ENCODE results near the gene ITGB3. TPM values are rescaled to one million over a fixed set of nuclear protein-coding genes. Genes with fewer than 3 reads are reported as not detected.

The ITGB3 gene
- polyA plus RNA-seq, 1 donor = 10.9 TPM

DNA sequence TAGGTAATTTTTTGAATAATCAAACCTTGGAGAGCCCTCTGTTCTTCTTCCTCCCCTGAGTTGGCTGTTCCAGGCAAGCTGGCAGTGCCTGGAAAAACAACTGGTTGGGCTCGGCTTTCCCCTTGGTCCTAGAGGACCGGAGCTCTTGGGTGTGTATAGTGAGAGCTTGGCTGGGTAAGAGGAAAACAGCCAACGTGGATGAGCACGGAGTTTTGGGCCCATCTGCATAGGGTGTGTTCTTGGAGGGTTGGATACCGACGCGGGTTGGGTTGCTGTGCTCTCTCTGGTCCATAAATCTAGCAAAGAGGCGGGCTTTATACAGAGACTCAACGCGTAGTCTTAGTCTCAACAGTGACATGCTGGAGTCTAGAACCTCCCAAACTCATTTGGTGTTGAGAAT lies 23.2 kb downstream of the ITGB3 start:
- peak; percentile 74 for DNase-seq

DNA sequence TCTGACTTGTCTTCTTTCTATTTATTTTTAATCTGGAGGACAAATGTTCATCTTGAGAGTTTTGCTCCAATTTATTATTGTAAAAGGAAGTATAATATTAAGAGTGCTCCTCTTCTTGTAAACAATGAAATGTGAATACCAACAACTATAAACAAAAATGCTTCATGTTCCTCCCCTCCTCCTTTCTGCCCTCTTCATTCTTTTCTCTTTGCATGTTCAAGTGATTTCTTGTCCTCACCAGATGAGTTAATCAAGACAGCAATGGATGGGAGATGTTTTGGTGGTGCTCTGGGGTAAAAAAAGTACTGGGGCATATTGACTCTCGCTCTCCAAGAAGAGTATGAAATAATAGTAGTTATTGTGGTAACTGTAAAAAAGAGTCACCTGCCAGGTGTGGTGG lies 24.3 kb downstream of the ITGB3 start:
- DNase-seq = no peak

DNA sequence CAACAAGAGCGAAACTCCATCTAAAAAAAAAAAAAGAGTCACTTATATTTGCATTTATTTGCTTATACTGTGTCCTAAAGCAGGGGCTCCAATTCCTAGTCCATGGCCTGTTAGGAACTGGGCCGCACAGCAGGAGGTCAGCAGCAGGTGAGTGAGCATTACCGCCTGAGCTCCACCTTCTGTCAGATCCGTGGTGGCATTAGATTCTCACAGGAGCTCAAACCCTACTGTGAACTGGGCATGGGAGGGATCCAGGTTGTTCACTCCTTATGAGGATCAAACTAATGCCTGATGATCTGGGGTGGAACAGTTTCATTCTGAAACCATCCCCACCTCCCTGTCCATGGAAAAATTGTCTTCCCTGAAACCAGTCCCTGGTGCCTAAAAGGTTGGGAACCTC lies 24.9 kb downstream of the ITGB3 start:
- DNase-seq = no peak

DNA sequence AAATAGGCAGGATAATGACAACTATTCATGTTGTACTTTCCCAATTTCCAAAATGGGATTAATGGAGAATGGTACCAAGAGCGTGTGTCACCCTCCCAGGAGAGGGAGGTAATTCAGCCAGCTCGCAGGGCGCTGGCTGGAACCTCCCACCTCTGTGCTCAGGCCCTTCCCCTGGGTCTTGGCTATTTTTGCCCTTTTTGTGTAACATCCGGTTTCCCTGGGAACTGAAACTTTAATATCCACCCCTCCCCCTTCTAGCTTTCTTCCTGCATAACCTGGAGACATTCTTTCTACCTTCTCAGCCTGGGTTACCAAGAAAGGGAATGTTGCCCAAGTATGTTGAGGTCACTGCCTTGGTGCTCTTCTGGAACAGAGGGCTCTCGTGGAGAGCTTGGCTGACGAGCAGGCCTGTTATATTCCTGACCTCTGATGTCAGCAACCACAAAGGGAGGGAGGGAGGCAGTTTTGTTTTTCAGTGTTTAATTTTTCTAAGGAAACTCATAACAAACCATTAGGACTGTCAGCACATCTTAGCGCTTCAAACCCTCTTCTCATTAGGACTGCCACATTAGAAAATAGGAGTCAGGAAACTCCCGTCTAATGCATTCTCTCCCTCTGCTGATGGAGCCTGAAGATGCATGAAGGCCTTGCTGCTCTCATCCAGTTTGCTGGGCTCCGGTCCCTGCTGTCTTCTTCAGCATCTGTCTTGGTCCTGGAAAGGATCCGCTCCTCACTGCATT lies 25.6 kb downstream of the ITGB3 start:
- DNase-seq = peak; percentile 51

GRCh38 chr17:47280072-47280811 lies 26.6 kb downstream of the ITGB3 start:
- no peak for DNase-seq

GRCh38 chr17:47281216-47281615 lies 27.6 kb downstream of the ITGB3 start:
- DNase-seq = no peak

GRCh38 chr17:47285003-47285402 lies 31.4 kb downstream of the ITGB3 start:
- DNase-seq = no peak

- DNase-seq = no peak
Measured at GRCh38 chr17:47286198-47286914, 32.7 kb downstream of the ITGB3 start.

- DNase-seq = no peak
Measured at GRCh38 chr17:47287068-47287467, 33.4 kb downstream of the ITGB3 start.

DNA sequence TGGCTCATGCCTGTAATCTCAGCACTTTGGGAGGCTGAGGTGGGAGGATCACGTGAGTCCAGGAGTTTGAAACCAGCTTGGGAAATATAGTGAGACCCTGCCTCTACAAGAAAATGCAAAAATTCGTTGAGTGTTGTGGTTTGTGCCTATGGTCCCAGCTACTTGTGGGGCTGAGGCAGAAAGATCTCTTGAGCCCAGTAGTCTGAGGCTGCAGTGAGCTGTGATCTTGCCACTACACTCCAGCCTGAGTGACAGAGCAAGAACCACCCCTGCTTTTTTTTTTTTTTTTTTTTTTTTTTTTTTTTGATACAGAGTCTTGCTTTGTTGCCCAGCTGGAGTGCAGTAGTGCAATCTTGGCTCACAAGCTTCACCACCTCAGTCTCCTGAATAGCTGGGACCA lies 34.0 kb downstream of the ITGB3 start:
- no peak for DNase-seq

GRCh38 chr17:47288531-47289116 lies 35.0 kb downstream of the ITGB3 start:
- DNase-seq = no peak

DNA sequence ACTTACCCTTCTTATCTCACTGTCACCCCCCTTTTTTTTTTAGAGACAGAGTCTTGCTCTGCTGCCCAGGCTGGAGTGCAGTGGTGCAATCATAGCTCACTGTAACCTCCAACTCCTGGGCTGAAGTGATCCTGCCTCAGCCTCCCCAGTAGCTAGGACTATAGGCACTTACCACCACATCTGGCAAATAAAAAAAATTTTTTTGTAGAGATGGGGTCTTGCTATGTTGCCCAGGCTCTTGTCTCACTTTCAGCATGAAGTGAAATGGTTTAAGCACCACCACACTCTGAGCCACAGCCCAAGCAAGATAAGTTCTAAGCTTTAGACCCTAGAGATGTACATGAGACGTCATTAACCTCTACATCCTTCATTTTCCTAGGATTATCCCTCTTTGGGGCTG lies 35.7 kb downstream of the ITGB3 start:
- no peak for DNase-seq

GRCh38 chr17:47290870-47291241 lies 37.2 kb downstream of the ITGB3 start:
- DNase-seq = no peak

- DNase-seq = no peak
Measured at GRCh38 chr17:47291242-47291873, 37.7 kb downstream of the ITGB3 start.

- no peak for DNase-seq
Measured at GRCh38 chr17:47292206-47292605, 38.6 kb downstream of the ITGB3 start.

- no peak for DNase-seq
Measured at GRCh38 chr17:47295037-47295873, 41.6 kb downstream of the ITGB3 start.

GRCh38 chr17:47295874-47296255 lies 42.2 kb downstream of the ITGB3 start:
- DNase-seq = no peak

DNA sequence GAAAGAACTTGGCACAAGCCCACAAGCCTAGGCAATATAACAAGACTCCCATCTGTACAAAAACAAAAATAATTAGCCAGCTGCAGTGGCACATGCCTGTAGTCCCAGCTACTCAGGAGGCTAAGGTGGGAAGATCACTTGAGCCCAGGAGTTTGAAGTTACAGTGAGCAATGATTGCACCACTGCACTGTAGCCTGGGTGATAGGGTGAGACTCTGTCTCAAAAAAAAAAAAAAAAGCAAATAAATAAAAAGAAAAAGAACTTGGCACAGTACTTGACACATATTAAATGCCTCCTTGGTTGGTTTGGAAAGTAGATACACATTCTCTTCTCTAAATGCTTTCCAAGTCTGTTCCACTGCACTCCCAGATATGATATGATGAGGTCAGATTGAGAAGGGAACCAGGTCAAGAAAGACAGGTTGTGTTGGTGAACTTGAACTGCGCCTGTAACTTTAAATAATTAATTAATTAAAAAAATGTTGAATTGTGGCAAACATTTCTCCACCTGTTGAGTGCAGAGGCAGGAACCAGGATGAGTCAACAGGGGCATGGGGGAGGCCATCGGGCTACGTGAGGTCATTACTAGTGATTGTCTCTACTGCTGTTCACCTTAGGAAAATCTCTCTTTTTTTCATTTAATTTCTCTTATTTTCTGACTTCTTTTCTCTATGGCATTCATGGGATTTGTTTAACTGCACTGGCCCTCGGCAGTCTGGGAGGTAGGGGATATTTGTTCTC lies 44.2 kb downstream of the ITGB3 start:
- DNase-seq = no peak

DNA sequence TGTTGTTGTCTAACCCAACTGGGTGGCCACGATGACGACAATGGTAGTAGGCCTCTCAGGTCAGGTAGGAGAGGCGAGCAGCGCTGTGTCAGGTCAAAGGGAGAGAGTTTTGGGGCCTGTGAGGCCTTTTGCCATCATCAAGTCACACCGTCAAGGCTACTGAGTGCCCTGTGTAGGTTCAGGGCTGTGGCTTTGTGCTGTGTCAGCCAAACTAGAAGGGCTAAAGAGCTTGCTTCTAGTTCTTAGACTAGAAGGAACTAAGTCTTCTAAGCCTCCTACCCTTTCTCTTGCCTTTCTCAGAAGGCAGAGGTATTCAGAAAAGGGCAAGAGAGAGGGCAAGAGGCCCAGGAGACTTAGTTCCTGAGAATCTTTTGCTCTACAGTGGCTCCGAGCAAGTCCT lies 45.1 kb downstream of the ITGB3 start:
- DNase-seq = no peak

- DNase-seq = no peak
Measured at GRCh38 chr17:47299239-47299910, 45.7 kb downstream of the ITGB3 start.

- DNase-seq = no peak
Measured at GRCh38 chr17:47300718-47301117, 47.1 kb downstream of the ITGB3 start.

All from hindlimb muscle (tissue), 1 donor.